Smooth muscle cell (in vitro differentiated cells): ENCODE results near the gene GRPEL1. TPM values are rescaled to one million over a fixed set of nuclear protein-coding genes. Genes with fewer than 3 reads are reported as not detected.
"Not testable (repeated sequence)": the region's sequence is repeated elsewhere in the genome, so short reads cannot be mapped to it uniquely, and the experiment has no call there.

Experiments
- DNase-seq: peaks from one replicate; lab custom pipeline; 2025; ENCODE audit not compliant: unreplicated experiment; lab: John Stamatoyannopoulos, UW
- H2AFZ ChIP-seq: fragments of 200-600 bp; sonication (generic); 2 replicates; pipeline ENCODE4 v1.6.0; 2016; ENCODE audit warnings: antibody characterized with exemption, low read depth, mild to moderate bottlenecking
- H3F3A ChIP-seq: fragments of 200-600 bp; sonication (generic); 2 replicates; pipeline ENCODE4 v1.6.0; 2017; ENCODE audit warnings: antibody characterized with exemption, low read depth
- H3K27ac ChIP-seq: fragments of 200-600 bp; sonication (generic); 2 replicates; pipeline ENCODE4 v1.5.1; 2016; ENCODE audit warnings: low read depth, mild to moderate bottlenecking
- H3K27me3 ChIP-seq: fragments of 200-600 bp; sonication (generic); 2 replicates; pipeline ENCODE4 v1.6.1; 2016; ENCODE audit warnings: low read depth, mild to moderate bottlenecking
- H3K36me3 ChIP-seq: fragments of 200-600 bp; sonication (generic); 2 replicates; pipeline ENCODE4 v1.5.1; 2016; ENCODE audit warnings: low read depth
- H3K4me1 ChIP-seq: fragments of 200-600 bp; sonication (generic); 2 replicates; pipeline ENCODE4 v1.5.1; 2016; ENCODE audit warnings: low read depth
- H3K4me2 ChIP-seq: fragments of 200-600 bp; sonication (generic); 2 replicates; pipeline ENCODE4 v1.6.0; 2016; ENCODE audit warnings: mild to moderate bottlenecking
- H3K4me3 ChIP-seq: fragments of 200-600 bp; sonication (generic); 2 replicates; pipeline ENCODE4 v1.5.1; 2016; ENCODE audit warnings: mild to moderate bottlenecking
- H3K79me2 ChIP-seq: fragments of 200-600 bp; sonication (generic); 2 replicates; pipeline ENCODE4 v1.6.0; 2016; ENCODE audit warnings: low read depth, mild to moderate bottlenecking
- H3K9ac ChIP-seq: fragments of 200-600 bp; sonication (generic); 2 replicates; pipeline ENCODE4 v1.6.0; 2016; ENCODE audit warnings: low read depth
- H3K9me3 ChIP-seq: fragments of 200-600 bp; sonication (generic); replicated peaks from 2 replicates; pipeline ENCODE4 v1.5.1; 2016; ENCODE audit warnings: low read depth
- H4K20me1 ChIP-seq: fragments of 200-600 bp; sonication (generic); 2 replicates; pipeline ENCODE4 v1.6.0; 2016; ENCODE audit warnings: low read depth
- WGBS: methylation state at CpG from one replicate; pipeline ENCODE4 v1.1.7; 2016; ENCODE audit warnings: low lambda C conversion rate; 5-methylcytosine and 5-hydroxymethylcytosine counted together
- polyA plus RNA-seq: library from polyadenylated mRNA; unstranded; fragments of >200 nt; fragmentation: Nextera tagmentation; extraction: Ambion mirVana; gene quantifications from 2 replicates; pipeline ENCODE4 v1.2.1, GENCODE V29; 2016
- total RNA-seq: library from RNA; depleted of rRNA; stranded (reverse); fragments of >200 nt; gene quantifications from 2 replicates; pipeline ENCODE4 v1.2.3, GENCODE V29; 2014
- TF ChIP-seq, protein P1 (sequence below): fragments of 200-600 bp; sonication (generic); IDR thresholded peaks from 2 replicates; pipeline ENCODE4 v1.5.1; 2017; ENCODE audit warnings: borderline replicate concordance, mild to moderate bottlenecking, antibody characterized with exemption; ENCODE audit not compliant: insufficient read depth, poor library complexity, severe bottlenecking

The GRPEL1 gene
- total and polyA plus RNA-seq, 2 experiments from 2014 or later = 18.6 to 40.6 TPM

- TF ChIP-seq, protein P1, sequence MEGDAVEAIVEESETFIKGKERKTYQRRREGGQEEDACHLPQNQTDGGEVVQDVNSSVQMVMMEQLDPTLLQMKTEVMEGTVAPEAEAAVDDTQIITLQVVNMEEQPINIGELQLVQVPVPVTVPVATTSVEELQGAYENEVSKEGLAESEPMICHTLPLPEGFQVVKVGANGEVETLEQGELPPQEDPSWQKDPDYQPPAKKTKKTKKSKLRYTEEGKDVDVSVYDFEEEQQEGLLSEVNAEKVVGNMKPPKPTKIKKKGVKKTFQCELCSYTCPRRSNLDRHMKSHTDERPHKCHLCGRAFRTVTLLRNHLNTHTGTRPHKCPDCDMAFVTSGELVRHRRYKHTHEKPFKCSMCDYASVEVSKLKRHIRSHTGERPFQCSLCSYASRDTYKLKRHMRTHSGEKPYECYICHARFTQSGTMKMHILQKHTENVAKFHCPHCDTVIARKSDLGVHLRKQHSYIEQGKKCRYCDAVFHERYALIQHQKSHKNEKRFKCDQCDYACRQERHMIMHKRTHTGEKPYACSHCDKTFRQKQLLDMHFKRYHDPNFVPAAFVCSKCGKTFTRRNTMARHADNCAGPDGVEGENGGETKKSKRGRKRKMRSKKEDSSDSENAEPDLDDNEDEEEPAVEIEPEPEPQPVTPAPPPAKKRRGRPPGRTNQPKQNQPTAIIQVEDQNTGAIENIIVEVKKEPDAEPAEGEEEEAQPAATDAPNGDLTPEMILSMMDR = no peak
- 79% methylated on average over 9 of the region's 9 CpGs for WGBS
- Histone ChIP-seq H3F3A (no peaks in the 10 kb centered on the region), H3K9me3 (no peaks in the 10 kb centered on the region), H2AFZ (no peak overlapping the region), H3K9ac (no peak overlapping the region), H3K36me3 (no peaks in the 10 kb centered on the region), H3K79me2 (no peaks in the 10 kb centered on the region), H3K4me2 (no peak overlapping the region), H4K20me1 (no peaks in the 10 kb centered on the region), H3K4me1 (no peaks in the 10 kb centered on the region), H3K27me3 (peaks cover 3% of the 10 kb centered on the region), H3K4me3 (no peak overlapping the region), H3K27ac (no peak overlapping the region)
- DNase-seq = no peak
These were observed 16.0 kb upstream of the GRPEL1 start for GRCh38 chr4:7083597-7084563.

DNA sequence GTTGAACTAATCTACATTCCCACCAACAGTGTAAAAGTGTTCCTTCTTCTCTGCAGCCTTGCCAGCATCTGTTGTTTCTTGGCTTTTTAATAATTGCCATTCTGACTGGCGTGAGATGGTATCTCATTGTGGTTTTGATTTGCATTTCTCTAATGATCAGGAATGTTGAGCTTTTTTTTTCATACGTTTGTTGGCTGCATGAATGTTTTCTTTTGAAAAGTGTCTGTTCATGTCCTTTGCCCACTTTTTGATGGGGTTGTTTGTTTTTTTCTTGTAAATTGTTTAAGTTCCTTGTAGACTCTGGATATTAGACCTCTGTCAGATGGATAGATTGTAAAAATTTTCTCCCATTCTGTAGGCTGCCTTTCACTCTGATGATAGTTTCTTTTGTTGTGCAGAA is 12.0 kb upstream of the GRPEL1 start:
- H3K27ac ChIP-seq, H3K79me2 ChIP-seq, H4K20me1 ChIP-seq, H3K9ac ChIP-seq, H3K4me3 ChIP-seq, H3K36me3 ChIP-seq, H3K27me3 ChIP-seq, H2AFZ ChIP-seq, H3K9me3 ChIP-seq, H3K4me2 ChIP-seq, H3K4me1 ChIP-seq, DNase-seq, H3F3A ChIP-seq: not testable (repeated sequence)
- WGBS = 72% methylated on average over 2 of the region's 2 CpGs

- H4K20me1 ChIP-seq, H3K4me2 ChIP-seq, H3K9ac ChIP-seq, H3F3A ChIP-seq, H3K9me3 ChIP-seq, DNase-seq, H2AFZ ChIP-seq, H3K27ac ChIP-seq, H3K4me1 ChIP-seq, H3K27me3 ChIP-seq, H3K4me3 ChIP-seq, H3K79me2 ChIP-seq, H3K36me3 ChIP-seq: not testable (repeated sequence)
These were observed 11.6 kb upstream of the GRPEL1 start for GRCh38 chr4:7079483-7079882.

- Histone ChIP-seq H3F3A (no peaks in the 10 kb centered on the region), H2AFZ (no peak overlapping the region)
- TF ChIP-seq, protein P1 = no peak
These were observed 10.2 kb upstream of the GRPEL1 start for GRCh38 chr4:7078025-7078424.

More at GRCh38 chr4:7078025-7078424, 10.2 kb upstream of the GRPEL1 start:
- no peaks in the 10 kb centered on the region for H3K27me3 ChIP-seq
- no peaks in the 10 kb centered on the region for H3K36me3 ChIP-seq
- no peak overlapping the region for H3K27ac ChIP-seq
- H3K79me2 ChIP-seq = no peaks in the 10 kb centered on the region
- no peak for DNase-seq
- no peaks in the 10 kb centered on the region for H3K4me1 ChIP-seq
- no peaks in the 10 kb centered on the region for H4K20me1 ChIP-seq
- H3K4me2 ChIP-seq = no peak overlapping the region
- H3K4me3 ChIP-seq = no peak overlapping the region
- 85% methylated on average over 5 of the region's 5 CpGs for WGBS
- no peaks in the 10 kb centered on the region for H3K9me3 ChIP-seq
- no peak overlapping the region for H3K9ac ChIP-seq
